ENCODE measurements around the gene WTAP.
"Not testable (repeated sequence)": the region's sequence is repeated elsewhere in the genome, so short reads cannot be mapped to it uniquely, and the experiment has no call there.

Gene WTAP

DNA sequence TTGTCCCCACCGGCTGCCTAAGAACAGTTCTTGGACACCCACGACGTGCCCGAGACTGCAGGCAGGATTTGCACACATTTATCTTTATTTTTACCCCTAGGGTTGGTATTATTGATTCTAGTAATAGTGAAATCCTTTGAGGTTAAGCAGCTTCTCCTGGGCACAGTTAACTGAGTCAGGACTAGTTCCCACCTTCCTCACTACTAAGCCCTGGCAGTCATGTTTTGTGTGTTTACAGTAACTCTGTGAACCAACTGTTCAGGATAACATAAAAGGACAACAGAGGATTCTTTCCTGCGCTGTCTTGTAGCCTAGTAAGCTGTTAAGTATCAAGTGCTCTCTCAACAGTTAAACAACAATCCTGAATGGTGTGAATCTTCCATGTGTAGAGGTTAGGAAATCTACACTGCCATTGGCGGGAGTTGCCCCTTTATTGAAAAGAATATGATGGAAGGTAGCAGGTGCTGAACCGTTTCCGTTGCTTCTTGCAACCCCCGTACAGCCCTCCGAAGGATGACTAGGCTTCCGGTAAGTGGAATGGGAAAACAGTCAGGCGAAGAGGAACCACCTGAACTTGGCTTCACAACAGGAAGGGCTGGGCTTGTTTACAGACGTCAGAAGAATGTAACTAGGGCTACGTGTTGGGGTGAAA, 33.3 kb upstream of the WTAP start:
- DNase-seq: peak in 2 of 14 donors; percentile 27 to 39

DNA sequence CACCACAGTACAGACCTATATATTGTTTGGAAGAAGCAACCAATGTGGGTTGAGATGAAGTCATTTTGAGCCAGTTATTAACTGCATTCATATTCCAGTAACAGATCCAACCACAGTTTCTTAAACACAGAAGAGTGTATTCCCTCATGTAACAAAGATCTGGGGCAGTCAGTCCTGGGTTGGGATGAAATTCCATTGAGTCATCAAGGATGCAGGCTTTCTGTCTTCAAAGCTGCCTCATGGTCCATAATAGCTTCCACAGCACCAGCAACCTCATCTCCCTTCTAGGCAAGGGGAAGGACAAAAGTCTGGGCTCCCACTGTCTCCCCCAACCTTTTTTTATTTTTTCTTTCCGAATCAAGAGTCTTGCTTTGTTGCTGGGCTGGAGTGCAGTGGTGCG, 31.3 kb upstream of the WTAP start:
- no peak for DNase-seq

DNA sequence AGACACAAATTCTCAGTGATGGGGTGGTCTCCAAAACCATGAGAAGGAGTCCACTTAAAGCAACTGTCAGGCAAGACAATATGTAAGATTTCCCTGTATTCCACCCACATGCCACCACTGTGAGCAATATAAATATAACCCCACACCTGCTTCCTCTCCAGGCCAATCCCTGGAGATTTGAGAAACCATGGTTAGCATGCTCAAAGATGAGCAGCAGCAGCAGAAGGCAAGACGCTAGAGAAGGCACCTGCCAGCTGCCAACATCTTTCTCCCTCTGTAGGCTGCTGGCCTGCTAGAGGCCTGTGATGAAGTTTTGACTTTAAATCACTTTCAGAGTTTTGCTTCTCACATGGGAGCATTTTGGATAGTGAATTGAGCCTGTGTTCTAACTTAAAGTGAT, 26.3 kb upstream of the WTAP start:
- no peak for DNase-seq

DNA sequence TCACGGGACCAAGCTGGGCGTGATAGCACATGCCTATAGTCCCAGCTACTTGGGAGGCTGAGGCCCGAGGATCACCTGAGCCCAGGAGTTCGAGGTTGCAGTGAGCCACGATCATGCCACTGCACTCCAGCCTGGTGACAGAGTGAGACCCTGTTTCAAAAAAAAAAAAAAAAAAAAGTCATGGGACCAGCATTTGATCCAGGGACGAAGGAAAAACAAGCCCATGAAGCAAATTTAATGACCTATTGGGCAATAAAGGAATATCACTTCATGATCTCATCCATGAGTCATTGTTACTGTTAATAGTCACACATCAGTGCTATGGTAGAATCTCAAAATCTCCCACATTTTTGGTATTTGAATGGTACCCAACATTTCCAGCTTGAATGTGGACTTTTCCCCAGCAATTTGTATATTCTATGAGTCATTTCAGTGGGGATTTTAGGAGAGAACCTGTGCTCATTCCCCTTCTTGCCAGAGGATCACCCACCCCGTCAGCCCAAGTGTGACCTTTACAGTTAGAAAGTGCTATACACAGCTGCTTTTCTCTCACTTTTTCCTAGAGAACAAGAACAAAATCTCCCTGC, 25.8 kb upstream of the WTAP start:
- DNase-seq: peak in 1 of 14 donors; percentile 9

DNA sequence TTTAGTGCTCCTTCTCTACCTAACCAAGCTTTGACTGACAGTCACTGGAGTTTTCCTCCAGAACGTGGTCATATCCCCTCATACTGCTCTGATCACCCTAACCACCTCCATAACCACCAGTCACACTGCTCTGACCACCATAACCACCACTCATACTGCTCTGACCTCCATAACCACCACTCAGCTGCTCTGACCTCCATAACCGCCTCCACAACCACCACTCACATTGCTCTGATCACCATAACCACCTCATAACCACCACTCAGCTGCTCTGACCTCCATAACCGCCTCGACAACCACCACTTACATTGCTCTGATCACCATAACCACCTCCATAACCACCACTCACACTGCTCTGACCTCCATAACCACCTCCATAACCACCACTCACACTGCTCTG, 16.7 kb upstream of the WTAP start:
- DNase-seq: not testable (repeated sequence)

DNA sequence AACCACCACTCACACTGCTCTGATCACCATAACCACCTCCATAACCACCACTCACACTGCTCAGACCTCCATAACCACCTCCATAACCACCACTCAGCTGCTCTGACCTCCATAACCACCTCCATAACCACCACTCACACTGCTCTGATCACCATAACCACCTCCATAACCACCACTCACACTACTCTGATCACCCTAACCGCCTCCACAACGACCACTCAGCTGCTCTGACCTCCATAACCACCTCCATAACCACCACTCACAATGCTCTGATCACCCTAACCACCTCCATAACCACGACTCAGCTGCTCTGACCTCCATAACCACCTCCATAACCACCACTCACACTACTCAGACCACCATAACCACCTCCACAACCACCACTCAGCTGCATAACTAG, 14.9 kb upstream of the WTAP start:
- DNase-seq: not testable (repeated sequence)

DNA sequence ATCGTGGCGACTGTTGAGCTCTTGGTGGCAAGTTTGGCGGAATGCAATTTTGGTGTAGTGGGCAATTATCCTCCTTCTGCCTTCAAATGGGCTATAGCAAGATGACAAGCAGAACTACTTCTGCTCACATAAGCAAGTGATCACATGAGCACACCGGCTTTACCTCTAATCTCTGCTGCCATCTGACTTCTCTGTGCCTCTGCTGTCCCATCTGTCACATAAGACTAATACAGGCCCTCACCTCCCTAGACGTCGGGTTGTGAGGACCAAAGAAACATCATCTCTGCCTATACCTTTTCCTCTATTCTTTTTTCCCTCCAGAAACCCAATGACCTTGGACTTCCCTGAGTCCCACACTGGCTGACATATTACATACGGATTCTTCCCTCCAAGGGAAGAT, 13.3 kb upstream of the WTAP start:
- no peak for DNase-seq

DNA sequence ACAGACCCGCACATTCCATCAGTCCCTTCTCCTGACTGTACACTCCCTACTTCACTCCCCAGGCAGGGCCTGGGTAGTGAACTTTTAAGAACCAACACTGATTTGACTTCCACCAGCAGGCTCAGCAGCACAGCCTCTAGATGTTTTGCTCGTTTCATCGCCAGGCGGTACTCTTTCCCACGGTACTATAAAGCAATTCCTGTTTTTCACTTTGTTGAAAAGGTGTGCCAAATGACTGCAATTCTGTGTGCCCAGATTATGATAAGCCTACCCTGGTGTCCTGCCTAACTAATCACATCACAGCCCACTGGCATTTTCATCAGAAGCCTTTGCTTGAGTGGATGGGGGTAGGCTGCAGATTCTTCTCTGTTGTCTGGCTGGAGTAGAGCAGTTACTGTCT, 12.9 kb upstream of the WTAP start:
- no peak for DNase-seq

DNA sequence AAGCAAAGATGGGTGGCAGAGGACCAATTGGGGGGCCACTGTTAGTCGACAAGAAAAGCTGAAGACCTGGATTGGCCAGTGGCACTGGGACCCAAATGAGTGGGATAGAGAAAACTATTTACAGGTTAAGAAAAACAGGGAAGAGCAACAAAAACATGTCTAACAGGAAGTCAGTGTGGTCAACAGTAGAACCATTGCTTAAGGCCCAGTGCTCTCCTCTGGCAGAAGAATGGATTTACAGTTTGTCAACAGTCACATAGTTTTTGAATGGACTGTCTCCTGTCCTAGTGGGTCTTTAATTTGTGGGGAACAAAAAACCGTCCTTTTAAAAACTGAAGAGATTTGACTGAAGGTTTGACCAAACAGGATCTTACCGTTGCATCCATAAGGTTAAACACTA, 12.1 kb upstream of the WTAP start:
- no peak for DNase-seq

DNA sequence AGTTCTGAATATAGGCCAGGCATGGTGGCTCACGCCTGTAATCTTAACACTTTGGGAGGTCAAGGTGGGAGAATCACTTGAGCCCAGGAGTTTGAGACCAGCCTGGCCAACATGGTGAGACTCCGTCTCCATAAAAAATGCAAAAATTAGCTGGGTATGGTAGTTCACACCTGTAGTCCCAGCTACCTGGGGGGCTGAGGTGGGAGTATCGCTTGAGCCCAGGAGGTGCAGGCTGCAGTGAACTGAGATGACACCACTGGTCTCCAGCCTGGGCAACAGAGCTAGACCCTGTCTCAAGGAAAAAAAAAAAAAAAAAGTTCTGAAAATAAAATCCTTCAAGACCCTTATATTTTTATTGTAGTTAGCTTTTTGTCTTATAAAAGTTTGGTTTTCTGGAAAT, 11.7 kb upstream of the WTAP start:
- DNase-seq: no peak

DNA sequence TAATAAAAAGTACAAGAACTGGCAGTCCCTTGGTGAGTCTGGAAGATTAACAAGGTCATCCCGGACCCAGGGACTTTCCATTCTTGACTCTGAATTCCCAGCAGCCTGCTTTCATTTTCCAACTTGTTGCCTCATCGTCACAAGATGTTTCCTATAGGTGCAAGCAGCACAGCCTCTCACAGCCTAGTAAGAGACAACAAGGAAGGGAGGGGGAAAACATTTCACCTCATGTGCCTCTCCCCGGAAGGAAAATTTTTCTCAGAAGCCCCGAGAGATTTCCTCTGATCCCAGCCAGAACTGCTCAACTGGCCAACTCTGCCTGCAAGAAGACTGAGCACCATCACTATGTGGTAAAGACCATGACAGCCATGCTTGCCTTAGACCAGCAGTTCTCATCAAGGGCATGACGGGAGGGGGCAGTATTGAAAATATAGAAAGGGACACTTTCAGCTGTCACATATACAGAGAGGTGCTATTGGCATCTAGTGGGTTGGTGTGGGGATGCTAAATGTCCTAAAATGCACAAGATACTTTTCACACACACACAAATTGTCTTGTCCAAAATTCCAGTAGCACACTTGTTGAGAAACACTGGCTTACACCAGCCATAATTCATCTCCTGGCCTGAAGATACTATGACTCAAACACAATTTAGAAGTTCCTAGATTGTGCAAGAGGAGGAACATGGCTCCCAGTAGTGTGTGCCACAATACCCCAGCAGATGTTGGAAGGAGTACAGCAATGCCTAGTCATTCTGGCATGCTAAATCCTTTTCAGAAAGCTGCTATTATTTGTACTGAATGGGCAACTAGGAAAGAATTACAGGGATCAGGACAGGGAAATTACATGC, 10.8 kb upstream of the WTAP start:
- DNase-seq: peak in 2 of 14 donors; percentile 28 to 60

DNA sequence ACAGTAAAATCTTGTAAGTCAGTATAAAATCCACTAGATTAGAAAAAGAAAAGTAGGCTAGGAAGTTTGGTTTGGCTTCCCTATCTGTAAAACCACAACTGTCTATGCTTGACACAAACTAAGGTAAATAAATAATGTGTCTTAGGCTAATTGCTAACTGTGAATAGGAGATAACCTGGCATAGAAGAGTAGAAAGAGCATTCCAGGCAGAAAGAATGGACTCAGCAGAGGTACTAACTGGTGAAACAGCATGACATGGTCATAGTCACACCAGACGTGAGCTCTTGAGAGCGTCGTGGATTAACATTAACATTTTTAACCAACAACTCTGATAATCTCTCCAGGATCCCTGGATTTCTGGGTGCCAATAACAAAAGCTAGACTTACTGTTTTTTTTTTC, 8.7 kb upstream of the WTAP start:
- no peak for DNase-seq

DNA sequence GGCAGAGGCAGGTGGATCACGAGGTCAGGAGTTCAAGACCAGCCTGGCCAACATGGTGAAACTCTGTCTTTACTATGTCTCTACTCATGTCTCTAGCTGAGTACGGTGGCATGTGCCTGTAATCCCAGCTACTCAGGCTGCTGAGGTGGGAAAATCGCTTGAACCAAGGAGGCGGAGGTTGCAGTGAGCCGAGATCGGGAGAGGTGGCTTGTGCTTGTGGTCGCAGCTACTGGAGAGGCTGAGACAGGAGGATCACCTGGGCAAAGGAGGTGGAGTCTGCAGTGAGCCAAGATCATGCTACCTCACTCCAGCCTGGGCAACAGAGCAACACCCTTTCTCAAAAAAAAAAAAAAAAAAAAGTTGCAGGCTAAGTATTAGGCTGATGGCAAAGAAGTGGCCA, 8.0 kb upstream of the WTAP start:
- no peak for DNase-seq

DNA sequence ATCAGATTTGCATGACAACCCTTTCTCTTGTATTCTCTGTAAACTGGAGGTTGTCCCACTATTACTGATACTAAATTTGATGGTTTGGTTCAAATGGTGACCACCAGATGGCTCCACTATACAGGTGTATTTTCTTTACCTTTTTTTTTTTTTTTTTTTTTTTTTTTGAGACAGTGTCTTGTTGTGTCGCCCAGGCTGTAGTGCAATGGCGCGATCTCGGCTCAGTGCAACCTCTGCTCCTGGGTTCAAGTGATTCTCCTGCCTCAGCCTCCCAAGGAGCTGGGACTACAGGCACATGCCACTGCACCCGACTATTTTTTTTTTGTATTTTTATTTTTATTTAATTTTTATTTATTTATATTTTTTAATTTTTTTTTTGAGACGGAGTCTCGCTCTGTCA, 6.6 kb upstream of the WTAP start:
- DNase-seq: no peak

DNA sequence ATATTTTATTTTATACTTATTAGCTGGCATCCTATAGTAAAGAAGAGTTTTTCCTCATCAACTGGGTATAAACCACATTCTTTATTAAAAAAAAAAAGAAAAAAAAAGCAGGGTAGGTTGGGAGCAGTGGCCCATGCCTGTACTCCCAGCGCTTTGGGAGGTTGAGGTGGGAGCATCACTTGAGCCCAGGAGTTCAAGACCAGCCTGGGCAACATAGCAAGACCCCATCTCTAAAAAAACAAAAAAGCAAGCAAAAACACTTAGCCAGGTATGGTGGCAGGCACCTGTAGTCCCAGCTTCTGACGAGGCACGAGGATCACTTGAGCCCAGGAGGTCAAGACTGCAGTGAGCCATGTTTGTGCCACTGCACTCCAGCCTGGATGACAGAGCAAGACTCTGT, 5.3 kb upstream of the WTAP start:
- DNase-seq: not testable (repeated sequence)

DNA sequence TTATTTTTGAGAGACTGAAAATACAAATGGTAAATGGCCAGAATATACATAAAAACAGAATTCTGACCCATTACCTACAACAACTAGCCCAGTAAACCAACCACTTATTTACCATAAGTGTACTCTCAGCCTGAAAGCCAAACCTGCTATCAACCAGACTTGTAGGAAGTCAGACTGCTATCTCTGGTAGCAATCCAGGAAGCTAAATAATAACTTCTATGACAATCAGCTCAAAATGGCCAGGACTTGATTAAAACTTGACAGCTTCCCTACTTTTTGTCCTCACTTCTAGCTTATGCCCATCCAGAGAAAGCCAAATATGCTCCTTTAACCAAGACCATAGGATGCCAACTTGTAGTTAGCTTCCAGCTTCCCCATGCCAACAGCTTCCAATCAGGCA, 4.7 kb upstream of the WTAP start:
- DNase-seq: no peak

DNA sequence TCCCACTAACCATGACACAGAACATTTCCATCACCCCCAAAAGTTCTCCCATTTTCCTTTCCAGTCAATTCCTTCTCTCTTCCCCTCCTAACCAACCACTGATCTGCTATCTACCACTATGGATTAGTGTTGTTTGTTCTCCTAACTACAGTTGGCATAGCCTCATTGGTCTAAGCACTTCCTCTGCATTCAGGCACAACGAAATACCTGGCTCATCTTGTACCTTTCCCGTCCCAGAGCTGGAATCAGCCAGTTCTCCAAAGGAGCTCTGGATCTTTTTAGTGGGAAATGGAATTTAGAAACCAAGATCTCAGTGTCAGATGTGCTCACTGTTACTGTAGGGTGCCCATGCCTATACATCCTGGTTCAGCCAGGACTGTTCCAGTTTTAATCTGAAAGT, 4.0 kb upstream of the WTAP start:
- DNase-seq: no peak

DNA sequence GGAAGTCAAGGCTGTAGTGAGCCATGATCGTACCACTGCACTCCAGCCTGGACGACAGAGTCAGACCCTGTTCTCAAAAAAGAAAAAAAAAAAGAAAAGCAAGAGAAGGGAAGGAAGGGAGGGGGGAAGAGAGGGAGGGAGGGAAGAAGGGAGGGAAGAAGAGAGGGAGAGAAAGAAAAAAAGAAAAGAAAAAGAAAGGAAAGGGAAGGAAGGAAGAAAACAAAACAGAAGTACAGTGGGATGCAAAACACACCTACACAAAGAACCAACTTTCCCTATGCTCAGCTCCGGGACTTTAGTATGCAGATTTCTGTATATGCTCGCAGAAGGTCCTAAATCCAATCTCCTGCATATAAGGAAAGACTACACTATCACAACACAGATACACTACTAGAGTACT, 2.5 kb upstream of the WTAP start:
- DNase-seq: no peak

DNA sequence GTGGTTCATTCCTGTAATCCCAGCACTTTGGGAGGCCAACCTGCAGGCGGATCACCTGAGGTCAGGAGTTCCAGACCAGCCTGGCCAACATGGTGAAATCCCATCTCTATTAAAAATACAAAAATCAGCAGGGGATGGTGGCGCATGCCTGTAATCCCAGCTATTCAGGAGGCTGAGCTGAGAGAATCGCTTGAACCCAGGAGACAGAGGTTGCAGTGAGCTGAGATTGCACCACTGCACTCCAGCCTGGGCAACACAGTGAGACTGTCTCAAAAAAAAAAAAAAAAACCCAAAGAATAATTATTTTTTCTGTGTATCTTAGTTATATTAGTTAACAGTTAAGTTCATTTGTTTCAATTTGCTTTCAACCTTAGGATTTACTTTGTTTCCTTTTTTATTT, 2.1 kb upstream of the WTAP start:
- not testable (repeated sequence) for DNase-seq

DNA sequence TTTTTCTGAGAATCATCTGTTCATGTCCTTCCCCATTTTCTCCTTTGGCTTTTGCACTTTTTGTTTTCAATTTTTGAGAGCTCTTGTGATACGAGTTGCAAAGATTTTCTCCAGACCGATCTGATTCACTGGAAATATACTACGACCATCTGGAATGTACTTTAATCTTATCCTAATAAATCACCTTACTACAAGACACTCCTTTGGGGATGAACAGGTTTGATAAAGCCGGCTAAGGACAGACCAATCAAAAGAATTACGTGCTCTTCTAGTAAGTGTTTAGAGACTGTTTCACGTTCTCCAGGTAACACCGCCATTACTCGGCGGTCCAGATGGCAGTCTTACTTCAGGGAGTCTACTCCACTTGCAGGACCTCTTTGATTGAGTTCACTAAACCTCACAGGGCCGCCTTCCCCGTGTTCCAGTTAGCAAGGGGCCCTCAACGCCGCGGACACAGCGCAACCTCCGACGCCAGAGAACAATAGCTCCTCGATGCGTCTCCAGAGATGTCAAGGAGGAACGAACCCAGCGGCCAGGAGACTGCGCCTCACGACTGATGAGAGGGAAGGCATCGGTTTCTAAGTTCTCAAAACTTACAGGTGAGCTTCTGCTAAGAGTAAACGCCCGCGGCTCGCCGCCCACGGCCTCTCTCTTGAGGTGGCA, 920 bp upstream of the WTAP start:
- DNase-seq: peak in 1 of 14 donors; percentile 31

DNA sequence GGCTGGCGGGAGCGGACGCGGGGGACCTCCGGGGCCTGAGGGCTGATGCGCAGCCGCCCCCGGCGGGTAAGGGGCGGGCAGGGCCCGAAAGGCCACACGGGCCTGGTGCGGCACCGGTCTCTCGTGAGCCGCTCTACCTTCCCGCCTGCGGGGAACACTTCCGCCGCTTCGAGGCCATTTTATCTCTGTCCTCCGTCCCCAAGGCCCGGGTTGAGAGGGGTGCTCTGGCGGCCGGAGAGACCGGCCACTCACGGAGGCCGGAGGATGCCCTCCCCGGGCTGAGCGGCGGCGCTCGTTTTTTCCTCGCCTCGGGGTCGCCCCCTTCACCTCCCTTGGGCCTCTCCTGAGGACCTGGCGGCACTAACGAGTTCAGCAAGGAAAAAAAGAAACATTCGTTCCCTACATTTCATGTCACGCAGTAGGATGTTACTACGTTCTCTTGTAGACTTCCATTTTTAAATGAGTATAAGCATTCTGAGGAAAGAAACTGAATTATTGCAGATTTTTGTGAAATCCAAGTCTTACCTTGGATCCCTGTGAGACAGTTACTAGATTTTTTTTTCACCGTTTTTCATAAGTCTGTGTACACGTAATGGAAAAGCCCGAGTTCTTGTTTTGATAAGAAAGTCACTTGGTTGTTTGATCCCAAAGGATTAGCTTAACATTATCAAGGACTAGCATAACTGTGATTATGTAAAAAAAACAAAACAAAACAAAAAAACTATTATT, 575 bp downstream of the WTAP start:
- DNase-seq: peak in 3 of 14 donors; percentile 76 to 84 (median 78)

DNA sequence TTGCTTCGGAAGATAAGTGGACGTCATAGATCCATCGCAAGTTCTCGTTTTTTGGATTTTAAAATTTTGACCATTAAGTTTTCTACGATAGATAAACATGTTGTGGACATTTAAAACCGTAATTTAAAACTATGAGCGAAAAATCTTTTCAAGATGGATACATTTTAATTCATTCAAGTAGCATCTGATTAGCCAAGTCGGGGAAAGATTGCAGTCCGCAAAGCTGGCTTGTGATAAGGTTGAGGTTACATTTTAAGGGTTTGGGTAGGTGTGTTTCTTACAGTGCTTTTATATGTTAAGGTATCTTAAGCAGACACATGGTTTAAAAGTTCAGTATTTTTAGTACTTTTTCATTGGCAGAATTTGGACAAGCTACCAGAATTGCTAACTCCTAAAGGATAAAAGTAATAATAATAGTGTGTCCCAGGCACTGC, 1.2 kb downstream of the WTAP start:
- no peak for DNase-seq
